ENCODE data around the gene NFE2L2. TPM values are rescaled to one million over a fixed set of nuclear protein-coding genes. Genes with fewer than 3 reads are reported as not detected.

The NFE2L2 gene
- total and polyA plus RNA-seq, 9 of the 15 experiments (the other 6 are each of a cell fraction or from before 2014, with no cell fraction given), result 29.3 to 120 (median 59.3) TPM

DNA sequence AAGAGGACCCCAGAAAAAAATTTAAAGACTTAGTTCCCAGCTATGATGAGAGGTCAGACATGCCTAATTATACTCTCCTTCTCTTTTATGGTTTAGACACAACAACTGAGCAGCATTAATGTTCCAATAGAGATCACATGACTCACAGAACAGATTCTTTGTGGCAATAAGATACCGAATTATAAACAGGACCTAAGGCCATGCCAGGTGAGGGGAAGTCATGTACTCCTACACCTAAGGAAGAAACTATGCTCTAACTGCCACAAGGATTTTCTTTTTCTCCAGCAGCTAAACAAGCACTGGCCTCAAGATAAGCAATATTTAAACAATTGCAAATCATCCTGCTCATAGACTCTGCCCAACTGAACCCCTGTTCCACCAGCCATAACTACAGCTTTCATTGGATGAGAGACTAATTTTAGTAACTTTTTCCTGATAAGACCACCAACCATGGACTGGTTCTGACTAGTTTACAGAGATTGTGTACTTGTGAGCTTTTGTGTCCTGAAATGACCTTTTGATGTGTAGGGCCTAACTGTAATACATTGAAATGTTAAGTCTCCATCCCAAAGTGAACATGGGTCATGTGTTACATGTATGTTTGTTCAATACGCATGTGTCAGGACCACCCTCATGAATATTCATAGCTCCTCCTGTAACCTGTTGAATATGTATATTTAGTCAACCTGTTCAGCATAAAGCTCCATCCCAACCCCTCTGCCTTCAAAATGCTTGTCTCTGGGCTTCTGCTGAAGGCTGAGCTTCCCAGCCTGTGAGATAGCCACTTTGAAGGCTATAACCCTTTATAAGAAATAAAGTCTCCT is 21.6 kb upstream of the NFE2L2 start (continued):
- TF ChIP-seq, protein P1, sequence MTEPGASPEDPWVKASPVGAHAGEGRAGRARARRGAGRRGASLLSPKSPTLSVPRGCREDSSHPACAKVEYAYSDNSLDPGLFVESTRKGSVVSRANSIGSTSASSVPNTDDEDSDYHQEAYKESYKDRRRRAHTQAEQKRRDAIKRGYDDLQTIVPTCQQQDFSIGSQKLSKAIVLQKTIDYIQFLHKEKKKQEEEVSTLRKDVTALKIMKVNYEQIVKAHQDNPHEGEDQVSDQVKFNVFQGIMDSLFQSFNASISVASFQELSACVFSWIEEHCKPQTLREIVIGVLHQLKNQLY (CRISPR knock-in tag; conservative IDR thresholded peaks at IDR 0.05), result no peak
- no peak for TF ChIP-seq MEIS2 (IDR thresholded peaks at IDR 0.05; ENCODE audit: partially characterized antibody)
- TF ChIP-seq KDM2B (CRISPR knock-in tag; IDR thresholded peaks at IDR 0.05), result no peak
- no peak for TF ChIP-seq CC2D1A (IDR thresholded peaks at IDR 0.05)
- TF ChIP-seq BRD4 (IDR thresholded peaks at IDR 0.05), result no peak
- TF ChIP-seq SMARCA4 (IDR thresholded peaks at IDR 0.05), result 0 out of 2 replicates have a peak, but pooled peaks have one; percentile 40
- TF ChIP-seq, protein P2, sequence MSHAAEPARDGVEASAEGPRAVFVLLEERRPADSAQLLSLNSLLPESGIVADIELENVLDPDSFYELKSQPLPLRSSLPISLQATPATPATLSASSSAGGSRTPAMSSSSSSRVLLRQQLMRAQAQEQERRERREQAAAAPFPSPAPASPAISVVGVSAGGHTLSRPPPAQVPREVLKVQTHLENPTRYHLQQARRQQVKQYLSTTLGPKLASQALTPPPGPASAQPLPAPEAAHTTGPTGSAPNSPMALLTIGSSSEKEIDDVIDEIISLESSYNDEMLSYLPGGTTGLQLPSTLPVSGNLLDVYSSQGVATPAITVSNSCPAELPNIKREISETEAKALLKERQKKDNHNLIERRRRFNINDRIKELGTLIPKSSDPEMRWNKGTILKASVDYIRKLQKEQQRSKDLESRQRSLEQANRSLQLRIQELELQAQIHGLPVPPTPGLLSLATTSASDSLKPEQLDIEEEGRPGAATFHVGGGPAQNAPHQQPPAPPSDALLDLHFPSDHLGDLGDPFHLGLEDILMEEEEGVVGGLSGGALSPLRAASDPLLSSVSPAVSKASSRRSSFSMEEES (CRISPR knock-in tag; IDR thresholded peaks at IDR 0.05), result peak; percentile 92
- TF ChIP-seq KDM4B (IDR thresholded peaks at IDR 0.05; ENCODE audit: borderline replicate concordance in 2 of 2, low read depth in 1 of 2), result no peak
- TF ChIP-seq ZEB2 (IDR thresholded peaks at IDR 0.05), result peak; percentile 75
- no peak for TF ChIP-seq MXI1 (IDR thresholded peaks at IDR 0.05; ENCODE audit: low read depth, low read length)
- no peak for TF ChIP-seq EP400 (IDR thresholded peaks at IDR 0.05)
- TF ChIP-seq, protein P3, sequence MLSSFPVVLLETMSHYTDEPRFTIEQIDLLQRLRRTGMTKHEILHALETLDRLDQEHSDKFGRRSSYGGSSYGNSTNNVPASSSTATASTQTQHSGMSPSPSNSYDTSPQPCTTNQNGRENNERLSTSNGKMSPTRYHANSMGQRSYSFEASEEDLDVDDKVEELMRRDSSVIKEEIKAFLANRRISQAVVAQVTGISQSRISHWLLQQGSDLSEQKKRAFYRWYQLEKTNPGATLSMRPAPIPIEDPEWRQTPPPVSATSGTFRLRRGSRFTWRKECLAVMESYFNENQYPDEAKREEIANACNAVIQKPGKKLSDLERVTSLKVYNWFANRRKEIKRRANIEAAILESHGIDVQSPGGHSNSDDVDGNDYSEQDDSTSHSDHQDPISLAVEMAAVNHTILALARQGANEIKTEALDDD (IDR thresholded peaks at IDR 0.05), result peak; percentile 87
- TF ChIP-seq, protein P4, sequence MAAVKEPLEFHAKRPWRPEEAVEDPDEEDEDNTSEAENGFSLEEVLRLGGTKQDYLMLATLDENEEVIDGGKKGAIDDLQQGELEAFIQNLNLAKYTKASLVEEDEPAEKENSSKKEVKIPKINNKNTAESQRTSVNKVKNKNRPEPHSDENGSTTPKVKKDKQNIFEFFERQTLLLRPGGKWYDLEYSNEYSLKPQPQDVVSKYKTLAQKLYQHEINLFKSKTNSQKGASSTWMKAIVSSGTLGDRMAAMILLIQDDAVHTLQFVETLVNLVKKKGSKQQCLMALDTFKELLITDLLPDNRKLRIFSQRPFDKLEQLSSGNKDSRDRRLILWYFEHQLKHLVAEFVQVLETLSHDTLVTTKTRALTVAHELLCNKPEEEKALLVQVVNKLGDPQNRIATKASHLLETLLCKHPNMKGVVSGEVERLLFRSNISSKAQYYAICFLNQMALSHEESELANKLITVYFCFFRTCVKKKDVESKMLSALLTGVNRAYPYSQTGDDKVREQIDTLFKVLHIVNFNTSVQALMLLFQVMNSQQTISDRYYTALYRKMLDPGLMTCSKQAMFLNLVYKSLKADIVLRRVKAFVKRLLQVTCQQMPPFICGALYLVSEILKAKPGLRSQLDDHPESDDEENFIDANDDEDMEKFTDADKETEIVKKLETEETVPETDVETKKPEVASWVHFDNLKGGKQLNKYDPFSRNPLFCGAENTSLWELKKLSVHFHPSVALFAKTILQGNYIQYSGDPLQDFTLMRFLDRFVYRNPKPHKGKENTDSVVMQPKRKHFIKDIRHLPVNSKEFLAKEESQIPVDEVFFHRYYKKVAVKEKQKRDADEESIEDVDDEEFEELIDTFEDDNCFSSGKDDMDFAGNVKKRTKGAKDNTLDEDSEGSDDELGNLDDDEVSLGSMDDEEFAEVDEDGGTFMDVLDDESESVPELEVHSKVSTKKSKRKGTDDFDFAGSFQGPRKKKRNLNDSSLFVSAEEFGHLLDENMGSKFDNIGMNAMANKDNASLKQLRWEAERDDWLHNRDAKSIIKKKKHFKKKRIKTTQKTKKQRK (IDR thresholded peaks at IDR 0.05; ENCODE audit: borderline replicate concordance, low read depth, low read length), result no peak
- TF ChIP-seq, protein P5, sequence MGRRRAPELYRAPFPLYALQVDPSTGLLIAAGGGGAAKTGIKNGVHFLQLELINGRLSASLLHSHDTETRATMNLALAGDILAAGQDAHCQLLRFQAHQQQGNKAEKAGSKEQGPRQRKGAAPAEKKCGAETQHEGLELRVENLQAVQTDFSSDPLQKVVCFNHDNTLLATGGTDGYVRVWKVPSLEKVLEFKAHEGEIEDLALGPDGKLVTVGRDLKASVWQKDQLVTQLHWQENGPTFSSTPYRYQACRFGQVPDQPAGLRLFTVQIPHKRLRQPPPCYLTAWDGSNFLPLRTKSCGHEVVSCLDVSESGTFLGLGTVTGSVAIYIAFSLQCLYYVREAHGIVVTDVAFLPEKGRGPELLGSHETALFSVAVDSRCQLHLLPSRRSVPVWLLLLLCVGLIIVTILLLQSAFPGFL (CRISPR knock-in tag; IDR thresholded peaks at IDR 0.05), result no peak
- TF ChIP-seq, protein P6, sequence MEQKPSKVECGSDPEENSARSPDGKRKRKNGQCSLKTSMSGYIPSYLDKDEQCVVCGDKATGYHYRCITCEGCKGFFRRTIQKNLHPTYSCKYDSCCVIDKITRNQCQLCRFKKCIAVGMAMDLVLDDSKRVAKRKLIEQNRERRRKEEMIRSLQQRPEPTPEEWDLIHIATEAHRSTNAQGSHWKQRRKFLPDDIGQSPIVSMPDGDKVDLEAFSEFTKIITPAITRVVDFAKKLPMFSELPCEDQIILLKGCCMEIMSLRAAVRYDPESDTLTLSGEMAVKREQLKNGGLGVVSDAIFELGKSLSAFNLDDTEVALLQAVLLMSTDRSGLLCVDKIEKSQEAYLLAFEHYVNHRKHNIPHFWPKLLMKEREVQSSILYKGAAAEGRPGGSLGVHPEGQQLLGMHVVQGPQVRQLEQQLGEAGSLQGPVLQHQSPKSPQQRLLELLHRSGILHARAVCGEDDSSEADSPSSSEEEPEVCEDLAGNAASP (IDR thresholded peaks at IDR 0.05), result peak; percentile 53
- no peak for TF ChIP-seq ILF3 (IDR thresholded peaks at IDR 0.05; ENCODE audit: borderline replicate concordance)

Measured in K562 (cell line).